Measurements from ENCODE around the gene THAP3.

GRCh38 chr1:6612641-6613360 is 11.9 kb upstream of the THAP3 start:
- TF ChIP-seq CTCF (conservative IDR thresholded peaks at IDR 0.05; ENCODE audit: low read depth, low read length): no peak
- TF ChIP-seq EZH2 (IDR thresholded peaks at IDR 0.05; ENCODE audit: low read length, unreplicated experiment): no peak
- no peak for TF ChIP-seq EZH2phosphoT487 (IDR thresholded peaks at IDR 0.05; ENCODE audit: borderline replicate concordance, low read length)
